ENCODE results near the gene PAPLN.

DNA sequence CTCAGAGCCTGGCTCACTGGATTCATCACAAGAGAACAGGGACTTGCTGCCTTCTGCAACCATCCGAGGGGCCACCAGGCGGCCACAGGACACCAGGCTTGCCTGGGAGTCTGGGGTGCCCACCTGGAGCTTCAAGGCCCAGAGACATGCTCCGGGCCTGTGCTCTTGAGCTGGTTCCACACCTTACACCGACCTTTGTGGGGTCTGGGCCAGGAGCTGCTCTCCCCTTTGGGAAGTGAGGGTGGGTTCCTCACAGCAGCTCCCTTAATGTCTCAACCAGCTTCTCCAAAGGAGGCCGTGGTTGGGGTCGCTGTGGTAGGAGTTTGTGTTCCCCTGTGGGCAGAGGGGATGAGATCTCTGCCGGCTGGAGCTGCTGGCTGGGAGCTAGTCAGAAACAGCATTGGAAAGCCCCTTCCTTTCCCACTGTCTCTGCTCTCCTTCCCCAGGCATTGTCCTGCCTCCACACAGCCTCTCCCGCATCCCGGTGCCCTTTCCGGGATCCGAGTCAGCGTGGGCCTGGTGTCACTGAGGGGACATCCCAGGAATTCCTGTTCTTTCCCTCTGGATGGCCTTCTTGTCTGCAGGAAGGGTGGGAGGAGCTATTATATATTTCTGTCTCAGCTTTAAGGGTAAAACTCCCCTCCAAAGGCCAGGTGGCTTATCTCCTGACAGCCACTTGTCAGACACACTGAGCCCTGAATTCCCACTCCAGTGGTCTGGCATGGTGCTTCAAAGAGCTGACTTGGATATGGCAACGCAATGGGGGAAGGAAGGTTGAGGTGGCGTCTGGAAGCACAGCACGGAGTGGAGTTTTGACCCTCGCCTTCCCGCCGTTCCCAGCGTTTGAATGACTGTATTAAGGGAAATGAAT is 5.1 kb upstream of the PAPLN start:
- TF ChIP-seq, protein P1, sequence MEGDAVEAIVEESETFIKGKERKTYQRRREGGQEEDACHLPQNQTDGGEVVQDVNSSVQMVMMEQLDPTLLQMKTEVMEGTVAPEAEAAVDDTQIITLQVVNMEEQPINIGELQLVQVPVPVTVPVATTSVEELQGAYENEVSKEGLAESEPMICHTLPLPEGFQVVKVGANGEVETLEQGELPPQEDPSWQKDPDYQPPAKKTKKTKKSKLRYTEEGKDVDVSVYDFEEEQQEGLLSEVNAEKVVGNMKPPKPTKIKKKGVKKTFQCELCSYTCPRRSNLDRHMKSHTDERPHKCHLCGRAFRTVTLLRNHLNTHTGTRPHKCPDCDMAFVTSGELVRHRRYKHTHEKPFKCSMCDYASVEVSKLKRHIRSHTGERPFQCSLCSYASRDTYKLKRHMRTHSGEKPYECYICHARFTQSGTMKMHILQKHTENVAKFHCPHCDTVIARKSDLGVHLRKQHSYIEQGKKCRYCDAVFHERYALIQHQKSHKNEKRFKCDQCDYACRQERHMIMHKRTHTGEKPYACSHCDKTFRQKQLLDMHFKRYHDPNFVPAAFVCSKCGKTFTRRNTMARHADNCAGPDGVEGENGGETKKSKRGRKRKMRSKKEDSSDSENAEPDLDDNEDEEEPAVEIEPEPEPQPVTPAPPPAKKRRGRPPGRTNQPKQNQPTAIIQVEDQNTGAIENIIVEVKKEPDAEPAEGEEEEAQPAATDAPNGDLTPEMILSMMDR (IDR thresholded peaks at IDR 0.05 in 2 of 3, conservative IDR thresholded peaks at IDR 0.05 in 1 of 3; ENCODE audit: borderline replicate concordance in 1 of 3, insufficient read depth in 1 of 3, low read depth in 2 of 3, low read length in 2 of 3) = peak in 2 of 3 experiments; percentile 35 to 40; a peak in 2 of 6 replicates
- no peak for TF ChIP-seq ELF1 (IDR thresholded peaks at IDR 0.05; ENCODE audit: borderline replicate concordance, low read depth)
- TF ChIP-seq RAD21 (IDR thresholded peaks at IDR 0.05; ENCODE audit: low read depth) = peak; percentile 36; the same call in 1 of the 2 replicates
- no peak for TF ChIP-seq POLR2A (IDR thresholded peaks at IDR 0.05; ENCODE audit: borderline replicate concordance, extremely low read depth, insufficient read depth, insufficient read length)
- TF ChIP-seq EZH2 (IDR thresholded peaks at IDR 0.05) = no peak
- no peak for TF ChIP-seq POLR2AphosphoS5 (IDR thresholded peaks at IDR 0.05; ENCODE audit: low read depth, low read length)
